ENCODE results near the gene ANXA4. TPM values are rescaled to one million over a fixed set of nuclear protein-coding genes. Genes with fewer than 3 reads are reported as not detected.

ANXA4 gene
- total and polyA plus RNA-seq, 2 of the 13 experiments (the other 11 are each of a cell fraction or from before 2014, with no cell fraction given): 155 to 168 TPM

DNA sequence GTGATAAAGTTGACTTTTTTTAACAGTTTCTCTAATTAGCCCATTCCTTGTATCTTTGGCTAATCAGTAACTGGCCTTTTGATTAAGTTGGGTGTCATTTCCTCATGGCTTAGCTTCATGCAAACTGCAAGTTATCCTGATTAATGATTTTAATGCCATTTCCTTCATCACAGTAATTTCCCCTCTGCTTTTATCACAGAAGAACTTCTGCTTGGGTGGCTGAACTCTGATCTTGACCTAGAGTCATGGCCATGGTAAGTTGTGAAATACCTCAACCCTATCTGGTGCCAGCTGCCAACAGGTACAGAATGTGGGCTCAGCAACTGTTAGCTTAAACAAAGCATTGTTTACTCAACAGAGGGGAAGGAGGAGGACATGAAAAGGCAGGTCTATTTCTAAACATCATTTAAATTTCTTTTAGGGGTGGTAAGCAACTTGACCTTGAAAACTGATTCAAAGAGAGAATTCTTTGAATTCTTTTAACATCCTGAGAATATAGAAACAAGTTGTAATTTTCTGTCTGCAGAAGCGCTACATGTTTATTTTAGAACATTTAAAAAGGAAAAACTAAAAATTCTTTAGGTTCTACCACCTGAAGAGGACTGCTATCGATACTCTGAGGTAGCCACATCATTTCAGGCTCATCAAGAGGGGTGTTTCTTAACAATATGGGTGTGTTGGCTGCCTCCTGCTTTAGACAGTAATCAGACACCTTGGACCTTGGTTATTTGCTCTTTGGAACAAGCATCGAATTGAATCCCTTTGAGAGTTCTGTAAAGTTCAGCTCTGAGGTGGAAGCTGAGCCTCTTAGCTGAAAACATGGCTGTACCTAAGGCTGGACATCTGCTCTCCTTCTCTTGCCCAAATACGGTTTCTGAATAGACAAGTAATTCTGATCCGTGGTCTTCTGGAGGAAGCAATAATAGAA lies 39.7 kb downstream of the ANXA4 start (continued):
- TF ChIP-seq ZNF646 (CRISPR knock-in tag; IDR thresholded peaks at IDR 0.05) (no peak), ZNF616 (CRISPR knock-in tag; IDR thresholded peaks at IDR 0.05; ENCODE audit: low read depth) (no peak), NFKB2 (CRISPR knock-in tag; IDR thresholded peaks at IDR 0.05; ENCODE audit: borderline replicate concordance) (no peak), NFKBIZ (CRISPR knock-in tag; IDR thresholded peaks at IDR 0.05) (peak; percentile 99), SMAD3 (CRISPR knock-in tag; IDR thresholded peaks at IDR 0.05) (peak; percentile 99), ZNF569 (CRISPR knock-in tag; IDR thresholded peaks at IDR 0.05; ENCODE audit: borderline replicate concordance) (no peak), TFDP2 (CRISPR knock-in tag; IDR thresholded peaks at IDR 0.05) (no peak; the same call in 1 of the 2 replicates), ARNT (IDR thresholded peaks at IDR 0.05) (no peak), CHCHD3 (CRISPR knock-in tag; IDR thresholded peaks at IDR 0.05) (no peak), DNMT1 (CRISPR knock-in tag; IDR thresholded peaks at IDR 0.05) (no peak), ZBTB8A (CRISPR knock-in tag; IDR thresholded peaks at IDR 0.05; ENCODE audit: borderline replicate concordance, low read depth) (no peak)
- TF ChIP-seq, protein P1, sequence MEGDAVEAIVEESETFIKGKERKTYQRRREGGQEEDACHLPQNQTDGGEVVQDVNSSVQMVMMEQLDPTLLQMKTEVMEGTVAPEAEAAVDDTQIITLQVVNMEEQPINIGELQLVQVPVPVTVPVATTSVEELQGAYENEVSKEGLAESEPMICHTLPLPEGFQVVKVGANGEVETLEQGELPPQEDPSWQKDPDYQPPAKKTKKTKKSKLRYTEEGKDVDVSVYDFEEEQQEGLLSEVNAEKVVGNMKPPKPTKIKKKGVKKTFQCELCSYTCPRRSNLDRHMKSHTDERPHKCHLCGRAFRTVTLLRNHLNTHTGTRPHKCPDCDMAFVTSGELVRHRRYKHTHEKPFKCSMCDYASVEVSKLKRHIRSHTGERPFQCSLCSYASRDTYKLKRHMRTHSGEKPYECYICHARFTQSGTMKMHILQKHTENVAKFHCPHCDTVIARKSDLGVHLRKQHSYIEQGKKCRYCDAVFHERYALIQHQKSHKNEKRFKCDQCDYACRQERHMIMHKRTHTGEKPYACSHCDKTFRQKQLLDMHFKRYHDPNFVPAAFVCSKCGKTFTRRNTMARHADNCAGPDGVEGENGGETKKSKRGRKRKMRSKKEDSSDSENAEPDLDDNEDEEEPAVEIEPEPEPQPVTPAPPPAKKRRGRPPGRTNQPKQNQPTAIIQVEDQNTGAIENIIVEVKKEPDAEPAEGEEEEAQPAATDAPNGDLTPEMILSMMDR (CRISPR knock-in tag; IDR thresholded peaks at IDR 0.05): no peak
- TF ChIP-seq, protein P2, sequence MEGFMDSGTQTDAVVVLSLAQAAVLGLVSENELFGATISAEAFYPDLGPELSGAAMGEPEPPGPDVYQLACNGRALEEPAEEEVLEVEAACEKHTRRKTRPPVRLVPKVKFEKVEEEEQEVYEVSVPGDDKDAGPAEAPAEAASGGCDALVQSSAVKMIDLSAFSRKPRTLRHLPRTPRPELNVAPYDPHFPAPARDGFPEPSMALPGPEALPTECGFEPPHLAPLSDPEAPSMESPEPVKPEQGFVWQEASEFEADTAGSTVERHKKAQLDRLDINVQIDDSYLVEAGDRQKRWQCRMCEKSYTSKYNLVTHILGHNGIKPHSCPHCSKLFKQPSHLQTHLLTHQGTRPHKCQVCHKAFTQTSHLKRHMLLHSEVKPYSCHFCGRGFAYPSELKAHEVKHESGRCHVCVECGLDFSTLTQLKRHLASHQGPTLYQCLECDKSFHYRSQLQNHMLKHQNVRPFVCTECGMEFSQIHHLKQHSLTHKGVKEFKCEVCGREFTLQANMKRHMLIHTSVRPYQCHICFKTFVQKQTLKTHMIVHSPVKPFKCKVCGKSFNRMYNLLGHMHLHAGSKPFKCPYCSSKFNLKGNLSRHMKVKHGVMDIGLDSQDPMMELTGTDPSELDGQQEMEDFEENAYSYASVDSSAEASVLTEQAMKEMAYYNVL (CRISPR knock-in tag; IDR thresholded peaks at IDR 0.05; ENCODE audit: borderline replicate concordance): peak; percentile 99

All from HepG2 (cell line).